Stimulated activated CD8-positive, alpha-beta memory T cell treated with anti-CD3 and anti-CD28 coated beads, Interleukin-15, amount 100 ng/mL, for 4 hours (primary cell): ENCODE measurements around the gene C6.
"Not testable (repeated sequence)": the region's sequence is repeated elsewhere in the genome, so short reads cannot be mapped to it uniquely, and the experiment has no call there.

ENCODE experiments used
- DNase-seq, 2 donors: peaks; one replicate each; pipeline ENCODE4 v3.0.0-alpha.2; 2020; ENCODE audit warnings: low read depth in 2 of 2

Gene C6

GRCh38 chr5:41199660-41200059, 13.7 kb downstream of the C6 start:
- no peak for DNase-seq

- DNase-seq = no peak
Measured at GRCh38 chr5:41196197-41196596, 17.1 kb downstream of the C6 start.

DNA sequence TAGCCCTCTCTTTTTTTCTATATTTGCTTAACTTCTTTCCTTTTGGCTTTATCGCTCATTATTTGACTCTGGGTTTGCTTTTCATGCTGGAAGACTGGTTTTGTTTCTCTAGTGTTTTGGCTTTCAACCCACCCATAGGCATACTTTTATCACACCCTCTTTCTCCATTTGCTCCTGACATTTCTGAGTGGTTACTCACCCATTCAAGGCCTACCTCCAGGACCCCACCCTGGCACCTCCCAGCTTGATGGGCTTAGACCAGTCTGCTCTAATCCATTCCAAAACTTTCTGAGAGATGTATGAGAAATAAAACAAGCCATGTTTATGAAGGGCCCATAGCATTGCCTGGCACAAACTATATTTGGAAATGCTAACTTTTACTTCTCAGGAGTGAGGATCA, 18.1 kb downstream of the C6 start:
- DNase-seq = no peak

- DNase-seq = no peak
Measured at GRCh38 chr5:41194339-41194738, 19.0 kb downstream of the C6 start.

GRCh38 chr5:41193456-41194205, 19.7 kb downstream of the C6 start:
- no peak for DNase-seq

- DNase-seq = no peak
Measured at GRCh38 chr5:41191249-41191648, 22.1 kb downstream of the C6 start.

DNA sequence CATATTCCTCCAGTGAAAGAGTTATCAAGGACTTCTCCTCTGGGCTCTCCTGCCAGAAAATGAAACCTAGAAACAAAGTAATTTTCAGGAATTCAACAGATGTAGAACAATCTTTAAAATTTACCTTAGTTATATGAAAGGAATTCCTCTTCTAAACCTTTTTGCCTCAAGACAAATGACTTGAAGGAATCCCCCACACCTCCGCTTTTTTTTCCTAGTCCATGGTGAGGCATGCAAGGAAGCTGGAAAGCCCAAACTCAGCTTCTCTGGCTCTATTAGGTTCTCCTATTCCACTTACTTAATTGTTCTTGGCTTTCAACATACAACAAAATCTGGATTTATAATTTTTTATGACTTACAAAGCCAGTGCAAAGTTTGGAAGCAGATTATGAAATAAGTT, 27.2 kb downstream of the C6 start:
- no peak for DNase-seq

- DNase-seq = not testable (repeated sequence)
Measured at GRCh38 chr5:41183331-41183730, 30.0 kb downstream of the C6 start.

DNA sequence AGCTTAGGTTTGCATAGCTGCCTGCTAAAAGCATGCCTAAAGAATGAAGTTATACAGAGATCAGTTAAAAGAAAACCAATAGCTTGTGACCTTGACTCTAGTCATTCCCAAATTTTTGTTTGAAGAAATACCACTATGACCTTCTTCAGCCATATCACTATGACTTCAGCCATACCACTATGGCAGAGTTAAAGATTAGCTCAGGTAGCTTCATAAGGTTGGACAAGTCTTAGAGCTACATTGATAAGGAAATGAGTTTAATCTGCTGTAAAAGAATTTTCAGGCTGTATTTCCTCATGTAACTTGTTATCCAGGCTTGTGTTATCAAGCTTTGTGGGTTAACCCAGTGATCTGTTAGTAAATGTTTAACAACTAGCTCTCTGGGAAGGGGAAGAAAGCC, 30.7 kb downstream of the C6 start:
- no peak for DNase-seq

DNA sequence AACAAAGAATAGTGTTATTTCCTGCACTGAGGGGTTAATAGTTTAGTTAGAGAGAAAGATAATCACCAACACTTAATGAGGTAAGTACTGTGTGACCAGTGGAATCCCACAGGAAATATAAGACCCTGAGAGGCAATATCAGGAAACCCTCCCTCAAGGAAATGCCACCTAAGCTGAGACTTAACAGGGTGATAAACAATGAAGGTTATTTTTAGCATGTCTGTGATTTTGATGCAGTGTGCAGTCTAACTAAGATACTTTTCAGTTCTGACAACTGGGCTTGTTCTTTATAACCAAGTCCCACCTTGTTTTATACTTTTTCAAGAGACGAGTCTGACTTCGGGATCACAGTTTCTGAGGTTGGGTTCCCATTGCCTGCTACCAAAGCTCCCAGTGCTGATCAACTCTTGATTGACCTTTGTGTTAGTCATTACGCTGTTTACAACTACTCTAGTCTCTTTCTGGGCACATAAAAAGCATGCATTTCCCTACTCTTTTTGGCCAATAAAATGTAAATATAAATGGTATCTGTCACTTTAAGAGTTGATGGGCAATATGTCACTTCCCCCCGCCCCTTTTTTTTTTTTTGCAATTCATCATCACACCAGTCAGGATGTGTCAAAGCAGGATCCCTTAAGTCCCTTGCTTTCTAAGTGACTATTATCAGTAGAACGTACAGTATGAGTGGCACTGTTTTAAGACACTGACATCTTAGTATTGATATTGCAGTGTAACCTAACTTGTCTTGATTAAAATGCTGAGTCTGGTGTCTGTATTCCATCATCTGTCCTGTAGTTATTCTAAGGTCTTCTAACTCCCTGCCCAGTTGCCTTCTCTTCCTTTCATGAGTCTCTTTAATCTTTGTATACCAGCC, 31.4 kb downstream of the C6 start:
- DNase-seq = no peak

- no peak for DNase-seq
Measured at GRCh38 chr5:41176952-41177351, 36.4 kb downstream of the C6 start.

DNA sequence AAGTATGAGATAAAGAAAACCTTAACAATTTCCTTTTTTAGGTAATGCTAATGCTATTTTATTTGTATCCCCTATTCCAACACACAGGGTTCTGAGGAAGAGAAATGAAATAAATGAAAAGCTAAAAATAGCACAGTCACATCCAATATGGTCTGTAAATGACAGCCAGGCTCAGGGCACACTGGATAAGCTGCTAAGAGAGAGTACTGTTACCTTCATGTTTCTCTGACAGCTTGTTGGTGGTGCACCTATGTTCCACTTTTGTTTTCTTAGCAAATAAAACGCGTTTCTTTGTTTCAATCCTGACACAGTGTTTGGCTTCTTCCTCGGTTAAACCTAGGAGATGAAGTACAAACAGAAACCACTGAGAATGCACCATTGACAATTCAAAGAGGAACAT, 41.3 kb downstream of the C6 start:
- no peak for DNase-seq

- no peak for DNase-seq
Measured at GRCh38 chr5:41161271-41161670, 52.1 kb downstream of the C6 start.

GRCh38 chr5:41157272-41157894, 55.9 kb downstream of the C6 start:
- no peak for DNase-seq

GRCh38 chr5:41156739-41157138, 56.6 kb downstream of the C6 start:
- no peak for DNase-seq

DNA sequence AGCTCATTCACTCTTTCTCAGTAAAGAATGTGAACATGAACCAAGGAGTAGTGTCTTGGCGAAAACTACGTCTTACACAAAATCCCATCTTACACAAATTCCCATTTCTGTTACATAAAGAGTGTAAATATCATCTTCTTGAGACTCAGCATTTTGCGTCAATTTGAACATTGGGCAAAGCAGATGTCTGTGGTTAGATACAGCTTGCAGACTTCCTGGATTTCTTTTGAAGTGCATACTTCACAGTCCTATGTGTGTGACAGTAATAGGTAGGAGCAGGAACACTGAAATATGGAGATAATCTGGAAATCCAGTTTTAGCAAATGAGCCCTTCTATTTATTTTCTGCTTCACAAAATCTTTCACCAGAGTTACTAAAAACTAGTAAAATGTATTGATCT, 58.8 kb downstream of the C6 start:
- no peak for DNase-seq

DNA sequence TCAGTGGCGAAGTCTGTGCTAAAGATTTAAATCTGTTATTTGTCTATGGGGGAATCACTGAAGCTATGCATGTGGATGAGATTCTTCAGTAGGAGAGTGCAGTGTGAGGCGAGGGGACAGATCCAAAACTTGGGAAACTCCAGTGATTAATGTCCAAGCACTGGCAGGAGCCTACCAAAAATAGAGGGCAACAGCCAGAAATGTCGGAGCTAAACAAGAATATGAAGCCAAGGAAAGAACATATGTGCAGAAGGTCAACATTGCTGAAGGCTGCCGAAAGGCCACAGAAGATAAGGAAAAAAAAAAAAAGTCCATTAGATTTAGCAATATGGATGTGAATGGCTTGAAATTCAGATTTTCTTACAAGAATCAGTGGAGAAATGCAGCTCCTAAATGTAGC, 61.8 kb downstream of the C6 start:
- no peak for DNase-seq

DNA sequence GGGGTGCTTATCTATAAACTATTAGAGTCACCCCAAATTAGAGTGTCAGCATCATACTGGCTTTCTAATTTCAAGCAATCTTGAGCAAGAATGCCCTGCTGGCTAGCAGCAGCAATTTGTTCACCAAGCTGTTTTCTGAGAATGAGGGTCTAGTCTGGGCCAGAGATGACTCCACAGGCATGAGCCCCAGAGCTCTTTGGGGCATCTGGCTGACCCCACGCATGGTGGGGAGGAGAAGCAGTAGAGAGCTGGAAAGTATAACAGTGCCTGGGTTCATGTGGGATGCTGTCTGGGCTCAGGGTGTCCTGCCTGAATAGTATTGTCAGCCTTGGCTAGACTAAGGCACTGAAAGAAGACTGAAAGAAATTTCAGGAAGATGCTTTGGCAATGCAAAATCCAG, 64.9 kb downstream of the C6 start:
- DNase-seq = no peak

GRCh38 chr5:41145306-41145705, 68.0 kb downstream of the C6 start:
- no peak for DNase-seq

DNA sequence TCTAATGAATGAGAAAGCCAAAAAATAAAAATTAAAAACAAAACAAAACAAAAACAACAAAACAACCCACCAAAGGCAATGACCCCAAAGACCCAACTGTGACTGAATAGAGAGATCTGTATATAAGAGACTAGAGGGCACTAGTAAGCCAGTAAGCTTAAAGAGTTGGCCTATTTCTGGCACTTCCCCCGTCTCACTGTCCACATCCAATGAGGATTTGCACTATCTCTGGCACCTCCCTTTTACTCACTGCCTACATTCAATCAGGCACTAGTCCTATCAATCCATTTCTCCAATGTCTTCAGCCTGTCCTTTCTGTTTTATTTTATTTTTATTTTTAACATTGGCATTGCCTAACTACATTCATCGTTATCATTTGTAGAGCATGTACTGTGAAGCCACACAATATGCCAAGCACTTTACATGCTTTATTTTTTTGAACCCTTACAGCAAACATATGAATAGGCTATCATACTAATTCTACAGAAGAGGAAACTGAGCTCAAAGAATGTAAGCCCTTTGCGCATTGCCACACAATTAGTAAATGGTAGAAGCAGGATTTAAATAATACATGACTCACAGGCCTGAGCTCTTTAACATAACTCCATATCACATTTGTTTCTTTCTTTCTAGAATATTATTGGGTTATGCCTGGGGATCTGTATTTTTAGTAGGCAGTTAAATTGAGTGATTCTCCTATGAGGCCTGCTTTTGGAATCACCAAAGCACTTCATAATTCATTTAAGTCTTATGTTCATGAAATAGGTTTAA, 70.0 kb downstream of the C6 start:
- no peak for DNase-seq

- DNase-seq = no peak
Measured at GRCh38 chr5:41127967-41128690, 85.2 kb downstream of the C6 start.
